ENCODE data around the gene DHCR24.
"Not testable (repeated sequence)": the region's sequence is repeated elsewhere in the genome, so short reads cannot be mapped to it uniquely, and the experiment has no call there.

DHCR24 gene

GRCh38 chr1:54884135-54884586, 2.8 kb downstream of the DHCR24 start:
- no peak for TF ChIP-seq CTCF (IDR thresholded peaks at IDR 0.05; ENCODE audit: control extremely low read depth, extremely low read depth, low read depth, missing control alignments)
- ChIA-PET POLR2A (no interaction called here), CTCF (interaction anchor here (0.9 kb wide), 1 partner anchor 26 kb away, joined by 3 read pairs; no protein-coding TSS in a partner anchor)
- DNase-seq (ENCODE audit: extremely low spot score), result no peak

- ChIA-PET CTCF (no interaction called here), POLR2A (no interaction called here)
- no peak for TF ChIP-seq CTCF (IDR thresholded peaks at IDR 0.05; ENCODE audit: control extremely low read depth, extremely low read depth, low read depth, missing control alignments)
- DNase-seq (ENCODE audit: extremely low spot score), result no peak
Observed at GRCh38 chr1:54883349-54884102, 3.5 kb downstream of the DHCR24 start.

- no peak for TF ChIP-seq CTCF (IDR thresholded peaks at IDR 0.05; ENCODE audit: control extremely low read depth, extremely low read depth, low read depth, missing control alignments)
- CTCF ChIA-PET, result no interaction called here
- DNase-seq (ENCODE audit: extremely low spot score), result no peak
- POLR2A ChIA-PET, result no interaction called here
Observed at GRCh38 chr1:54882519-54882918, 4.5 kb downstream of the DHCR24 start.

- CTCF ChIA-PET, result interaction anchor here (2.4 kb wide), 1 partner anchor 69 kb away, joined by 7 read pairs; no protein-coding TSS in a partner anchor
- DNase-seq (ENCODE audit: extremely low spot score); POLR2A ChIA-PET: not testable (repeated sequence)
Observed at GRCh38 chr1:54881604-54882003, 5.4 kb downstream of the DHCR24 start.

GRCh38 chr1:54879872-54880271, 7.1 kb downstream of the DHCR24 start:
- no peak for DNase-seq (ENCODE audit: extremely low spot score)
- ChIA-PET CTCF (interaction anchor here (1.1 to 2.4 kb wide), 3 partner anchors 8 to 71 kb away, joined by 3 to 7 read pairs (median 3); no protein-coding TSS in a partner anchor), POLR2A (no interaction called here)
- no peak for TF ChIP-seq CTCF (IDR thresholded peaks at IDR 0.05; ENCODE audit: control extremely low read depth, extremely low read depth, low read depth, missing control alignments)

- ChIA-PET CTCF (no interaction called here), POLR2A (no interaction called here)
- no peak for DNase-seq (ENCODE audit: extremely low spot score)
- no peak for TF ChIP-seq CTCF (IDR thresholded peaks at IDR 0.05; ENCODE audit: control extremely low read depth, extremely low read depth, low read depth, missing control alignments)
Observed at GRCh38 chr1:54876814-54877213, 10.2 kb downstream of the DHCR24 start.

GRCh38 chr1:54875000-54875399, 12.0 kb downstream of the DHCR24 start:
- DNase-seq (ENCODE audit: extremely low spot score), result no peak
- CTCF ChIA-PET, result interaction anchor here (1.7 to 3.7 kb wide), 3 partner anchors 11 to 70 kb away, joined by 4 to 17 read pairs (median 6); partner anchors contain the start of gene DHCR24
- no peak for TF ChIP-seq CTCF (IDR thresholded peaks at IDR 0.05; ENCODE audit: control extremely low read depth, extremely low read depth, low read depth, missing control alignments)
- POLR2A ChIA-PET, result no interaction called here

Measured in GM10248 (cell line).